CD4-positive, alpha-beta T cell treated with Interleukin-6 for 4 hours (primary cell): ENCODE results near the gene HEPHL1.
"Not testable (repeated sequence)": the region's sequence is repeated elsewhere in the genome, so short reads cannot be mapped to it uniquely, and the experiment has no call there.

Source experiments
- DNase-seq: peaks from one replicate; pipeline ENCODE4 v3.0.0-alpha.2; 2020; ENCODE audit warnings: mixed read lengths

HEPHL1 gene

GRCh38 chr11:94151903-94152677 is 130.9 kb downstream of the HEPHL1 start:
- no peak for DNase-seq

GRCh38 chr11:94152678-94153065 is 131.5 kb downstream of the HEPHL1 start:
- DNase-seq: no peak

- DNase-seq: no peak
These were observed 132.2 kb downstream of the HEPHL1 start for GRCh38 chr11:94153320-94153719.

GRCh38 chr11:94154095-94154856 is 133.1 kb downstream of the HEPHL1 start:
- DNase-seq: no peak

GRCh38 chr11:94157339-94157738 is 136.2 kb downstream of the HEPHL1 start:
- not testable (repeated sequence) for DNase-seq
